GM13977 (cell line): ENCODE data around the gene RHOBTB3.

Source experiments
- DNase-seq: peaks from one replicate; pipeline ENCODE4 v3.0.0; 2012; ENCODE audit warnings: low spot score
- in situ Hi-C: fragments of 300-500 bp; cut with MboI; formaldehyde crosslinking; loops from one replicate; pipeline ENCODE4 v1.12.0; 2022; ENCODE audit warnings: low sequenced_read_pairs, low pct_unique_long_range_greater_than_20kb, mixed read lengths, inconsistent platforms; ENCODE audit not compliant: unreplicated experiment
- TF ChIP-seq, protein P1 (sequence below): IDR thresholded peaks from 2 replicates; pipeline ENCODE4 v1.5.1; 2012; ENCODE audit warnings: mild to moderate bottlenecking, control low read depth; ENCODE audit not compliant: insufficient read depth; ENCODE audit errors: extremely low read depth, missing control alignments

Gene RHOBTB3, protein sequence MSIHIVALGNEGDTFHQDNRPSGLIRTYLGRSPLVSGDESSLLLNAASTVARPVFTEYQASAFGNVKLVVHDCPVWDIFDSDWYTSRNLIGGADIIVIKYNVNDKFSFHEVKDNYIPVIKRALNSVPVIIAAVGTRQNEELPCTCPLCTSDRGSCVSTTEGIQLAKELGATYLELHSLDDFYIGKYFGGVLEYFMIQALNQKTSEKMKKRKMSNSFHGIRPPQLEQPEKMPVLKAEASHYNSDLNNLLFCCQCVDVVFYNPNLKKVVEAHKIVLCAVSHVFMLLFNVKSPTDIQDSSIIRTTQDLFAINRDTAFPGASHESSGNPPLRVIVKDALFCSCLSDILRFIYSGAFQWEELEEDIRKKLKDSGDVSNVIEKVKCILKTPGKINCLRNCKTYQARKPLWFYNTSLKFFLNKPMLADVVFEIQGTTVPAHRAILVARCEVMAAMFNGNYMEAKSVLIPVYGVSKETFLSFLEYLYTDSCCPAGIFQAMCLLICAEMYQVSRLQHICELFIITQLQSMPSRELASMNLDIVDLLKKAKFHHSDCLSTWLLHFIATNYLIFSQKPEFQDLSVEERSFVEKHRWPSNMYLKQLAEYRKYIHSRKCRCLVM

DNA sequence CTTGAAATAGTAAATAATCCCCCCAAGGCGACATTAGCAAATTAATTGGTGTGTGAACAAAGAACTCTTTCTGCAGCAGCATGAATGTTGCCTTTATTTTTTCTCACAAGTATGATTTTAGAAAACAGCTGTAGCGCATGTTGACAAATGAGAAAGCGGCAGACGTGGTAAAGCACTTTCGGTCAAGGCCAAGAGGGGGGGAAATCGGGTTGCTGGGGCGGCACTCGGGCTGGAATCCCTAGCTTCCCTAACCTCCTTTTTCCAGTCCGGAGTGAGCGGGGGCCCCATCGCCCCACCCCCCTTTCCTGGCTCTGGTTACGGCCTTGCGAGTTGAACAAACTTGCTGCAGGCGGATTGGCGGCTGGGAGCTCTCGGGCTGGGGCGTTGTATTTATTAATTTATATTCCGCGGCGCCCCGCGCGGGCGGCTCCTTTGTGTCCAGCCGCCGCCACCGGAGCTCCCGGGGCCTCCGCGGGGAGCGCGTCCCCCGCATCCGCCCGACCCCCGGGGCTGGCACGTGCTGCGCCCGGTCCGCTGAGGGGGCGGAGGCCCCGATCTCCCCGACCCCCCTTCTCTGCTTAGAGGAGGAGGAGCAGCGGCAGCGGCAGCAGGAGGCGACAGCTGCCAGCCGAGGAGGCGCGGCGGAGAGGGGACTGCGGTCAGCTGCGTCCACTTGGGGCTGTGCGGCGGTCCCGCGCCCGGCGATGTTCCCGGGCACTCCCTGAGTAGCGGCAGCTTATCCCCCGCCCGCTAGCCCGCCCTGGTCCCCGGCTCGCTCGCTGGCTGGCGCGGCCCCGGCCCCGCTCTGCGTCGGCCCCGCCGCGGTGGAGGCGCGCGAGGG, at the start of gene RHOBTB3:
TSS of gene RHOBTB3 (plus strand) at position 607 of the 841 bp plus-strand sequence. CDS start 347 bp downstream, outside the sequence.
- TF ChIP-seq, protein P1, sequence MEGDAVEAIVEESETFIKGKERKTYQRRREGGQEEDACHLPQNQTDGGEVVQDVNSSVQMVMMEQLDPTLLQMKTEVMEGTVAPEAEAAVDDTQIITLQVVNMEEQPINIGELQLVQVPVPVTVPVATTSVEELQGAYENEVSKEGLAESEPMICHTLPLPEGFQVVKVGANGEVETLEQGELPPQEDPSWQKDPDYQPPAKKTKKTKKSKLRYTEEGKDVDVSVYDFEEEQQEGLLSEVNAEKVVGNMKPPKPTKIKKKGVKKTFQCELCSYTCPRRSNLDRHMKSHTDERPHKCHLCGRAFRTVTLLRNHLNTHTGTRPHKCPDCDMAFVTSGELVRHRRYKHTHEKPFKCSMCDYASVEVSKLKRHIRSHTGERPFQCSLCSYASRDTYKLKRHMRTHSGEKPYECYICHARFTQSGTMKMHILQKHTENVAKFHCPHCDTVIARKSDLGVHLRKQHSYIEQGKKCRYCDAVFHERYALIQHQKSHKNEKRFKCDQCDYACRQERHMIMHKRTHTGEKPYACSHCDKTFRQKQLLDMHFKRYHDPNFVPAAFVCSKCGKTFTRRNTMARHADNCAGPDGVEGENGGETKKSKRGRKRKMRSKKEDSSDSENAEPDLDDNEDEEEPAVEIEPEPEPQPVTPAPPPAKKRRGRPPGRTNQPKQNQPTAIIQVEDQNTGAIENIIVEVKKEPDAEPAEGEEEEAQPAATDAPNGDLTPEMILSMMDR = no peak
- DNase-seq = peak; percentile 68
- in situ Hi-C loops = no loop called here

DNA sequence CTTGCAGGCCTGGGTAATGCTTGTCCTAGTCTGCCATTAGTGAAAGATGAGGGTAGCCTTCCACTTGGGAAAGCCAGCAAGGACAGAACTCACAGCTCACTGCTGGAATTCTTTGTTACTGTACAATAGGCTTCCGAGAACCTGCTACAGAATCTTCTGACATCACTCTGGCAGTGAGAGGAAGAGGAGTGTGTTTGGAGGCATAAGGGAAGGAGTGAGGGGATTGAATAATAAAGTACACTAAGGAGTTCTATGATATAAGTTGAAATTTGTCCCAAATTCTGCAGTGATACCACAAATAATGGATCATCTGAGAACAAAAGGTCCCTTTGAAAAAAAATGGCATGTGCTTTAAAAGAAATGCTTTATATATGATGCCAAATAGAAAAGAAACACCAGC, 48.2 kb upstream of the RHOBTB3 start, which contains the start of gene SPATA9:
TSS of gene SPATA9 (minus strand) at position 101 of the 400 bp plus-strand sequence. CDS start 137 bp downstream, outside the sequence.
- TF ChIP-seq, protein P1 = no peak
- DNase-seq = no peak
- in situ Hi-C loops = no loop called here

DNA sequence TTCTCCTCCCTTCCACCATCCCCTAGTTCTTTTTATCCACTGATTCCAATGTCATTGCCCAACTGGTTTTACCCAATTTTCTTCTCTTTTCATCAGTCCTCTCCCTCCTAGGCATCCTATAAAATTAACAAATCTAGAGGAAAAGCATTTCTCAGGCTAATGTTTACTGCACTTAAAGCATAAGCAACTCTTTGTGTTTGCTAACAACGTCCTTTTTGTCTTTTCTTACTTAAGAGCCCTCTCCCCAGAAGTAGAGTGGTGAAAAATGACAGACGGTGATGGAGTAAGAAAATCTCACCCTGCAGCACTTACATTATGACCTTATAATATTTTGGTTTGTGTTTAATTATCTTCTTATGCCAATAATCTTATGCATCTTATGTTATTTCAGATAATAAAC, 46.8 kb upstream of the RHOBTB3 start:
- no peak for DNase-seq
- in situ Hi-C loops = no loop called here
- TF ChIP-seq, protein P1 = no peak

DNA sequence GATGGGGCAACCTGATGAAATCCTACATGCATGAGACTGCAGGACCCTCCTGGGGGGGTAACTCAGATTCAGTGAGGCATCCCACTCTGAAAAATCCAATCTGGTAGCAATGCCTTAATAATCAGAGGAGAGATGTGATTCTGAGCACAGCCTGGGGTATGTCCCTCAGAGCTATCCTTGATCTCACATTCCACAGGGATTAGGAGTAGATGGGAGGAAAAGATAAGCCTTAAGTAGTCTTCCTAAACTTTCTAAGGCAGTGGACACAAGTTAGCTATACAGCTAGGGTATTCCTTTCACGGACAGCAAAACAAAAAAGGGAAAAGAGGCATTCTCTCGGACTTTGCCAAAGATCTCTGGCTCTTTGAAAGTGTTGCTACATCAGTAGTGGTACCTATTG, 44.5 kb upstream of the RHOBTB3 start:
- no peak for DNase-seq
- in situ Hi-C loops = no loop called here
- TF ChIP-seq, protein P1 = no peak

DNA sequence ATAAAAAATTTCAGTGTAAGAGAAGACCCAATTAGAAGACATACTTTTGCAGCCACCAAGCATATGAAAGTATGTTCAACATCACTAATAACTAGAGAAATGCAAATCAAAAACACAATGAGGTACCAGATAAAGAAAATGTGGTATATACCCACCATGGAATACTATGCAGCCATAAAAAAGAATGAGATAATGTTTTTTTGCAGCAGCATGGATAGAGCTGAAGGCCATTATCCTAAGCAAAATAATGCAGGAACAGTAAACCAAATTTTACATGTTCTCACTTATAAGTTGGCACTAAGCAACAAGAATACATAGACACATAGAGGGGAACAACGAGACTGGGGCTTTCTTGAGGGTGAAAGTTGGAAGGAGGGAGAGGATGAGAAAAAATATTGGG, 41.5 kb upstream of the RHOBTB3 start:
- DNase-seq = no peak
- in situ Hi-C loops = no loop called here
- TF ChIP-seq, protein P1 = no peak

DNA sequence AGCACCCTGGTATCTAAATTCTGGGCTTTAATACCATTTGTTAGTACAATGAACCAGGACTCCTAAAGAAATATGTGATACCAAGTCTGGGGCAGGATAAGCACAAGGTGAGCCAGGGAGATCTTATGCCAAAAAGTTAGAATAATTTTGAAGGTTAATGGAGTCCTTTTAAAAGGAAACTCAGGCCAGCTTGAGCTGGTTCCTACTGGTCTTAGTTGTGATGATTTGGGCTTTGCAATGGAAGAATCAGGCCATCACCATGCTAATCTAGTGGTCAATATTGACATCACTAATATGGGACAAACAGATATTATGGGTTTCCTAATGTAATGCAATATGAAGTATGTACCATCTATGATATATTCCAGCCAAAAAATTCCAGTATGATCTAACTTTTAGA, 40.8 kb upstream of the RHOBTB3 start:
- in situ Hi-C loops = no loop called here
- TF ChIP-seq, protein P1 = no peak

More for the DNA sequence above, 40.8 kb upstream of the RHOBTB3 start:
- DNase-seq = no peak
